HL-60 (cell line): ENCODE results near the gene PTPRJ.

Source experiments
- DNase-seq, 2 experiments: peaks; one replicate each; pipeline ENCODE4 v3.0.0-alpha.2; 2010 to 2020; ENCODE audit warnings: low read depth in 1 of 2, low spot score in 1 of 2
- H3K27ac ChIP-seq: fragments of 250-450 bp; sonication (Bioruptor Pico); replicated peaks from 2 replicates; pipeline ENCODE4 v1.5.1; 2020; ENCODE audit warnings: mild to moderate bottlenecking, moderate library complexity
- H3K27me3 ChIP-seq: fragments of 250-450 bp; sonication (Bioruptor Pico); 2 replicates; pipeline ENCODE4 v1.5.1; 2021; ENCODE audit warnings: mild to moderate bottlenecking, moderate library complexity; ENCODE audit not compliant: insufficient read depth, poor library complexity, severe bottlenecking
- H3K4me3 ChIP-seq: replicated peaks from 2 replicates; pipeline ENCODE4 v1.5.1; 2011; ENCODE audit warnings: mild to moderate bottlenecking, control low read depth, low read length; ENCODE audit not compliant: insufficient read depth
- GABPA ChIP-seq: IDR thresholded peaks from 2 replicates; pipeline ENCODE4 v1.6.1; 2012; ENCODE audit warnings: low read depth
- POLR2AphosphoS5 ChIP-seq: IDR thresholded peaks from 2 replicates; pipeline ENCODE4 v1.6.1; 2012; ENCODE audit warnings: low read depth
- SPI1 ChIP-seq: IDR thresholded peaks from 2 replicates; pipeline ENCODE4 v1.6.1; 2012; ENCODE audit warnings: low read depth, mild to moderate bottlenecking, borderline replicate concordance
- TF ChIP-seq, protein P1 (sequence below): IDR thresholded peaks from one replicate; pipeline ENCODE4 v1.5.1; 2011; ENCODE audit warnings: low read length, control low read depth, inconsistent platforms; ENCODE audit not compliant: insufficient read depth
- TF ChIP-seq, protein P2 (sequence below): IDR thresholded peaks from 2 replicates; pipeline ENCODE4 v1.6.1; 2012; ENCODE audit warnings: low read depth; ENCODE audit not compliant: insufficient replicate concordance

Gene PTPRJ

DNA sequence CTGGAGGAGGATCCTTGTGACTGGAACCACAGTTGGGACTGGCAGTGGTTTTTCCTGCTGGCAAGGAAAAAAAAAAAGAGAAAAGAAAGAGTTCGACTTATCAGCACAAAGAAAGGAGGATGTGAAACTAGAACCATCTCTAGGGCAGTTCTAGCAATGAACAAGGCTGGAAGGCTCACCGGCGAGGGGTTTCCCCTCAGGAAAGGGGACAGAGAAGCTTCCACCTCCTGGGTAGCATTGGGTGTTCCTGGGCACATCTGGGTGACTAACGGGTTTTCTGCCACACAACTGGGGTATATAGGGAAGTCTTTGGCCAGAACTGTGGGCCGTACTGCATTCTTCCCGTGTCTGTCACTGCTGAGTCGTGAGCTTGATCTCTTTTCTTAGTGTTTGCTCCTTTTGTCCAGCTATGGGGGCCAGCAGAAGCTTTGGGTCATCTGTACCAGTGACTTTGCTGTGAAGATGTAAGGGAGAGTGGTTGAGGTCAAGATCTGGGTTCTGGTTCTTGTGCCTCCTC is 126.9 kb downstream of the PTPRJ start:
- no peak overlapping the region for H3K4me3 ChIP-seq
- H3K27ac ChIP-seq, result no peak overlapping the region
- no peaks in the 10 kb centered on the region for H3K27me3 ChIP-seq
- peak in 1 of 2 experiments; percentile 30 for DNase-seq
- TF ChIP-seq POLR2AphosphoS5, result no peak
- TF ChIP-seq SPI1, result no peak
- TF ChIP-seq GABPA, result no peak
- TF ChIP-seq, protein P1, sequence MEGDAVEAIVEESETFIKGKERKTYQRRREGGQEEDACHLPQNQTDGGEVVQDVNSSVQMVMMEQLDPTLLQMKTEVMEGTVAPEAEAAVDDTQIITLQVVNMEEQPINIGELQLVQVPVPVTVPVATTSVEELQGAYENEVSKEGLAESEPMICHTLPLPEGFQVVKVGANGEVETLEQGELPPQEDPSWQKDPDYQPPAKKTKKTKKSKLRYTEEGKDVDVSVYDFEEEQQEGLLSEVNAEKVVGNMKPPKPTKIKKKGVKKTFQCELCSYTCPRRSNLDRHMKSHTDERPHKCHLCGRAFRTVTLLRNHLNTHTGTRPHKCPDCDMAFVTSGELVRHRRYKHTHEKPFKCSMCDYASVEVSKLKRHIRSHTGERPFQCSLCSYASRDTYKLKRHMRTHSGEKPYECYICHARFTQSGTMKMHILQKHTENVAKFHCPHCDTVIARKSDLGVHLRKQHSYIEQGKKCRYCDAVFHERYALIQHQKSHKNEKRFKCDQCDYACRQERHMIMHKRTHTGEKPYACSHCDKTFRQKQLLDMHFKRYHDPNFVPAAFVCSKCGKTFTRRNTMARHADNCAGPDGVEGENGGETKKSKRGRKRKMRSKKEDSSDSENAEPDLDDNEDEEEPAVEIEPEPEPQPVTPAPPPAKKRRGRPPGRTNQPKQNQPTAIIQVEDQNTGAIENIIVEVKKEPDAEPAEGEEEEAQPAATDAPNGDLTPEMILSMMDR, result no peak
- TF ChIP-seq, protein P2, sequence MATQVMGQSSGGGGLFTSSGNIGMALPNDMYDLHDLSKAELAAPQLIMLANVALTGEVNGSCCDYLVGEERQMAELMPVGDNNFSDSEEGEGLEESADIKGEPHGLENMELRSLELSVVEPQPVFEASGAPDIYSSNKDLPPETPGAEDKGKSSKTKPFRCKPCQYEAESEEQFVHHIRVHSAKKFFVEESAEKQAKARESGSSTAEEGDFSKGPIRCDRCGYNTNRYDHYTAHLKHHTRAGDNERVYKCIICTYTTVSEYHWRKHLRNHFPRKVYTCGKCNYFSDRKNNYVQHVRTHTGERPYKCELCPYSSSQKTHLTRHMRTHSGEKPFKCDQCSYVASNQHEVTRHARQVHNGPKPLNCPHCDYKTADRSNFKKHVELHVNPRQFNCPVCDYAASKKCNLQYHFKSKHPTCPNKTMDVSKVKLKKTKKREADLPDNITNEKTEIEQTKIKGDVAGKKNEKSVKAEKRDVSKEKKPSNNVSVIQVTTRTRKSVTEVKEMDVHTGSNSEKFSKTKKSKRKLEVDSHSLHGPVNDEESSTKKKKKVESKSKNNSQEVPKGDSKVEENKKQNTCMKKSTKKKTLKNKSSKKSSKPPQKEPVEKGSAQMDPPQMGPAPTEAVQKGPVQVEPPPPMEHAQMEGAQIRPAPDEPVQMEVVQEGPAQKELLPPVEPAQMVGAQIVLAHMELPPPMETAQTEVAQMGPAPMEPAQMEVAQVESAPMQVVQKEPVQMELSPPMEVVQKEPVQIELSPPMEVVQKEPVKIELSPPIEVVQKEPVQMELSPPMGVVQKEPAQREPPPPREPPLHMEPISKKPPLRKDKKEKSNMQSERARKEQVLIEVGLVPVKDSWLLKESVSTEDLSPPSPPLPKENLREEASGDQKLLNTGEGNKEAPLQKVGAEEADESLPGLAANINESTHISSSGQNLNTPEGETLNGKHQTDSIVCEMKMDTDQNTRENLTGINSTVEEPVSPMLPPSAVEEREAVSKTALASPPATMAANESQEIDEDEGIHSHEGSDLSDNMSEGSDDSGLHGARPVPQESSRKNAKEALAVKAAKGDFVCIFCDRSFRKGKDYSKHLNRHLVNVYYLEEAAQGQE, result no peak

DNA sequence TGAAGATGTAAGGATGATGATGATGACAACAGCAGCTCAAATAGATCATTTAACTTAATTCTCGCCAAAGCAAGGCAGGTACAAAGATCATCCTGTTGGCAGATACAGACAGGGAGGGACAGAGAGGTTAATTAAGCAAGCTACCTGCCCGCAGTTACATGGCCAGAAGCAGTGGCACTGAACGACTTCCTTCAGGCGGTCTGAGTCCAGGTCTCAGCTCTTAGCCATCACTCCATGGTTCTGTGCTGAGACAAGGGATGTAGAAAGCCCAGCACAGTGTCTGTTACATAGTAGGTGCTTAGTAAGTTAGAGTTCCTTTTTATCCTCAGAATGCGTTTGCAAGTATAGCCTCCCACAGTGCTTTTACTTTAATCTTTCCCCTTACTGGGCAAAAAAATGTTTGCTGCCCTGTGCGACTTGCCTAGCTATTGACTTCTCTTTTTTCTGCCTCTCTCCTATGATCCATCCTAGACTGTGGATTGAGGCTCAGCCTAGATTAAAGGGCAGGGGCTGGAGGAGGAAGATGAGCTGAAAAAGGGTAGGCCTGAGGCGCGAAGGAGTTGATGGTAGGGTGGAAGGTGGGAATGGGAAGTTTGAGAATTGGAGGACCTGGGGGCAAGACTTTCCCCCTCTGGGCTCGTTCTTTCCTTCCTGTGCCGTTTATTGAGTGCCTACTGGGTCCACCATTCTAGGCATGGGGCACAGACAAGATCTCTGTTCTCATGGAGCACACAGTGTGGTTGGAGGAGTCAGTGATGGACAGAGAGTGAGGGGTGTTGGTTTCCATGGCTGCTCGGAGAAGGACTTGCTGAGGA is 128.1 kb downstream of the PTPRJ start:
- Histone ChIP-seq H3K27ac (no peak overlapping the region), H3K4me3 (no peak overlapping the region), H3K27me3 (no peaks in the 10 kb centered on the region)
- TF ChIP-seq, protein P2, result no peak
- TF ChIP-seq POLR2AphosphoS5 (no peak), GABPA (no peak), SPI1 (peak; percentile 77; the same call in 1 of the 2 replicates)
- TF ChIP-seq, protein P1, result no peak
- DNase-seq, result peak in 1 of 2 experiments; percentile 41

DNA sequence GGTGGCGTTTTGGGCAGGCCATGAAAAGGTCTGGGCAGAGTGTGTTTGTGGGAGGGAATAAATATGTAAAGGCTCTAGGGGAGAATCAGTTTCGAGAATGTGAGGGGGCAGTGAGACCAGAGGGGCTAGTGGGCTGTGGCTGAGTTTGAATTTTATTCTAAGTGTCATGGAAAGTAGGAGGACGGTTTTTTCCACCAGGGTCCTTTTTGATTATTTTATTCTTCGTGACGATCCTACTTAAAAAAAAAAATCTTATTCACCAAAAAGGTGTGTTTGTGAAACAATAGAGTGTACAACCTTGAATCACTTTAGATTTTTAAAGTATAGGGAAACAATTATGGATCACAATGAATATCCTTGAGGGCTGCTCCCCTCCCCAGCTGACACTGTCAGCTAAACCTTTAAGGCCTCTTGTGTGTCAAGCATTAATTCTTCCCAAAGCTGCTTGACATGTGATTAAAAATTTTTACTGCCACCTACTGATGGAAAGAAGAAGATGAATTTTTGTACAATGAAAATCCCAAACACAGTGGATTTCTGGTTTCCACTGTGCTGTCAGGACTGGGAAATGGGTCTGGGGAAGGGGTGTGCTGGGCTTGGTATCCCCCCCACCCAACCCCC is 128.8 kb downstream of the PTPRJ start:
- H3K27ac ChIP-seq, result no peak overlapping the region; the same call in 1 of the 2 replicates
- no peaks in the 10 kb centered on the region for H3K27me3 ChIP-seq
- TF ChIP-seq GABPA, result no peak
- TF ChIP-seq SPI1, result no peak
- peak in 1 of 2 experiments; percentile 43 for DNase-seq
- H3K4me3 ChIP-seq, result no peak overlapping the region

DNA sequence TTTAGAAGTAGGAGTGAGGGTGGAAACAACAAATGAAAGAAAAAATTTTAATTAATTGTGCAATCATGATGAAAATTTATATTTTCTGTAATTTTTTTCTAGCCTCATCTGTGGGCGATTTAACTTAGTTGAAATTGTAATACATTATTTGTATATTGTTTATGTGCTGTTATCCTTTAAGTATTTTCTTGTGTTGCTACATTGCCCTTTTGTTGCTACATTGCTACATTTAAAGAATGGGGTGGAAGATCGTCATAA is 130.1 kb downstream of the PTPRJ start:
- Histone ChIP-seq H3K27ac (no peak overlapping the region), H3K4me3 (no peak overlapping the region), H3K27me3 (no peaks in the 10 kb centered on the region)
- no peak for DNase-seq
- TF ChIP-seq SPI1 (no peak), GABPA (no peak), POLR2AphosphoS5 (no peak)
- TF ChIP-seq, protein P1, result no peak
- TF ChIP-seq, protein P2, result no peak
